Smooth muscle cell (in vitro differentiated cells): ENCODE measurements around the gene TJP1. TPM values are rescaled to one million over a fixed set of nuclear protein-coding genes. Genes with fewer than 3 reads are reported as not detected.
A peak's percentile ranks its signal among the peaks of the same experiment; 100 is the strongest.
"Not testable (repeated sequence)": the region's sequence is repeated elsewhere in the genome, so short reads cannot be mapped to it uniquely, and the experiment has no call there.

Source experiments
- DNase-seq: peaks from one replicate; lab custom pipeline; 2025; ENCODE audit not compliant: unreplicated experiment; lab: John Stamatoyannopoulos, UW
- H2AFZ ChIP-seq: fragments of 200-600 bp; sonication (generic); 2 replicates; pipeline ENCODE4 v1.6.0; 2016; ENCODE audit warnings: antibody characterized with exemption, low read depth, mild to moderate bottlenecking
- H3F3A ChIP-seq: fragments of 200-600 bp; sonication (generic); 2 replicates; pipeline ENCODE4 v1.6.0; 2017; ENCODE audit warnings: antibody characterized with exemption, low read depth
- H3K27ac ChIP-seq: fragments of 200-600 bp; sonication (generic); 2 replicates; pipeline ENCODE4 v1.5.1; 2016; ENCODE audit warnings: low read depth, mild to moderate bottlenecking
- H3K27me3 ChIP-seq: fragments of 200-600 bp; sonication (generic); 2 replicates; pipeline ENCODE4 v1.6.1; 2016; ENCODE audit warnings: low read depth, mild to moderate bottlenecking
- H3K36me3 ChIP-seq: fragments of 200-600 bp; sonication (generic); 2 replicates; pipeline ENCODE4 v1.5.1; 2016; ENCODE audit warnings: low read depth
- H3K4me1 ChIP-seq: fragments of 200-600 bp; sonication (generic); 2 replicates; pipeline ENCODE4 v1.5.1; 2016; ENCODE audit warnings: low read depth
- H3K4me2 ChIP-seq: fragments of 200-600 bp; sonication (generic); 2 replicates; pipeline ENCODE4 v1.6.0; 2016; ENCODE audit warnings: mild to moderate bottlenecking
- H3K4me3 ChIP-seq: fragments of 200-600 bp; sonication (generic); 2 replicates; pipeline ENCODE4 v1.5.1; 2016; ENCODE audit warnings: mild to moderate bottlenecking
- H3K79me2 ChIP-seq: fragments of 200-600 bp; sonication (generic); 2 replicates; pipeline ENCODE4 v1.6.0; 2016; ENCODE audit warnings: low read depth, mild to moderate bottlenecking
- H3K9ac ChIP-seq: fragments of 200-600 bp; sonication (generic); 2 replicates; pipeline ENCODE4 v1.6.0; 2016; ENCODE audit warnings: low read depth
- H3K9me3 ChIP-seq: fragments of 200-600 bp; sonication (generic); replicated peaks from 2 replicates; pipeline ENCODE4 v1.5.1; 2016; ENCODE audit warnings: low read depth
- H4K20me1 ChIP-seq: fragments of 200-600 bp; sonication (generic); 2 replicates; pipeline ENCODE4 v1.6.0; 2016; ENCODE audit warnings: low read depth
- CTCF ChIP-seq: fragments of 200-600 bp; sonication (generic); IDR thresholded peaks from 2 replicates; pipeline ENCODE4 v1.5.1; 2017; ENCODE audit warnings: borderline replicate concordance, mild to moderate bottlenecking, antibody characterized with exemption; ENCODE audit not compliant: insufficient read depth, poor library complexity, severe bottlenecking
- WGBS: methylation state at CpG from one replicate; pipeline ENCODE4 v1.1.7; 2016; ENCODE audit warnings: low lambda C conversion rate; 5-methylcytosine and 5-hydroxymethylcytosine counted together
- polyA plus RNA-seq: library from polyadenylated mRNA; unstranded; fragments of >200 nt; fragmentation: Nextera tagmentation; extraction: Ambion mirVana; gene quantifications from 2 replicates; pipeline ENCODE4 v1.2.1, GENCODE V29; 2016
- total RNA-seq: library from RNA; depleted of rRNA; stranded (reverse); fragments of >200 nt; gene quantifications from 2 replicates; pipeline ENCODE4 v1.2.3, GENCODE V29; 2014

Gene TJP1
- total and polyA plus RNA-seq, 2 experiments from 2014 or later: 28.4 to 73.1 TPM

GRCh38 chr15:29756358-29757267, 65.7 kb downstream of the TJP1 start:
- WGBS: 84% methylated on average over 5 of the region's 5 CpGs
- no peak for TF ChIP-seq CTCF
- no peak for DNase-seq
- H3K27ac ChIP-seq: peak overlapping the region; percentile 43
- H3F3A ChIP-seq: peaks cover 3% of the 10 kb centered on the region
- no peak overlapping the region for H2AFZ ChIP-seq
- H3K79me2 ChIP-seq: peaks cover 8% of the 10 kb centered on the region
- H3K27me3 ChIP-seq: no peaks in the 10 kb centered on the region
- peaks cover 55% of the 10 kb centered on the region for H4K20me1 ChIP-seq
- no peak overlapping the region for H3K4me2 ChIP-seq
- H3K4me3 ChIP-seq: no peak overlapping the region
- H3K9me3 ChIP-seq: no peaks in the 10 kb centered on the region
- peaks cover 7% of the 10 kb centered on the region for H3K4me1 ChIP-seq
- peaks cover 10% of the 10 kb centered on the region for H3K36me3 ChIP-seq
- no peak overlapping the region for H3K9ac ChIP-seq

GRCh38 chr15:29754009-29754408, 68.3 kb downstream of the TJP1 start:
- not testable (repeated sequence) for H3K4me2 ChIP-seq, H3K9me3 ChIP-seq, DNase-seq, H3K27ac ChIP-seq, H3K4me3 ChIP-seq, H3K4me1 ChIP-seq, H2AFZ ChIP-seq, H3F3A ChIP-seq, H3K27me3 ChIP-seq, H3K9ac ChIP-seq, H3K79me2 ChIP-seq, H3K36me3 ChIP-seq
- peaks cover 77% of the 10 kb centered on the region for H4K20me1 ChIP-seq
- WGBS: 96% methylated on average over 2 of the region's 2 CpGs

- H3K79me2 ChIP-seq: peaks cover 8% of the 10 kb centered on the region
- 97% methylated on average over 7 of the region's 7 CpGs for WGBS
Observed at GRCh38 chr15:29753506-29753905, 68.8 kb downstream of the TJP1 start.

GRCh38 chr15:29750754-29751153, 71.5 kb downstream of the TJP1 start:
- no peak for DNase-seq
- Histone ChIP-seq H3F3A (no peaks in the 10 kb centered on the region), H4K20me1 (peaks cover 57% of the 10 kb centered on the region), H2AFZ (no peak overlapping the region), H3K4me2 (no peak overlapping the region), H3K36me3 (peaks cover 5% of the 10 kb centered on the region), H3K27ac (no peak overlapping the region), H3K4me1 (no peaks in the 10 kb centered on the region), H3K79me2 (peaks cover 8% of the 10 kb centered on the region), H3K27me3 (no peaks in the 10 kb centered on the region), H3K9ac (no peak overlapping the region), H3K9me3 (no peaks in the 10 kb centered on the region), H3K4me3 (no peak overlapping the region)
- 74% methylated on average over 2 of the region's 2 CpGs for WGBS
- no peak for TF ChIP-seq CTCF

More at GRCh38 chr15:29753506-29753905, 68.8 kb downstream of the TJP1 start:
- Histone ChIP-seq H3F3A (no peaks in the 10 kb centered on the region), H3K4me2 (no peak overlapping the region), H3K9me3 (no peaks in the 10 kb centered on the region), H3K27me3 (no peaks in the 10 kb centered on the region), H3K36me3 (peaks cover 5% of the 10 kb centered on the region), H3K4me3 (no peak overlapping the region), H3K9ac (no peak overlapping the region), H2AFZ (no peak overlapping the region), H4K20me1 (peaks cover 79% of the 10 kb centered on the region), H3K27ac (no peak overlapping the region), H3K4me1 (peaks cover 7% of the 10 kb centered on the region)
- TF ChIP-seq CTCF: no peak
- no peak for DNase-seq
